H1 (cell line): ENCODE results near the gene HIBADH. TPM values are rescaled to one million over a fixed set of nuclear protein-coding genes. Genes with fewer than 3 reads are reported as not detected.

Experiments
- EGR1 ChIP-seq: IDR thresholded peaks from 2 replicates; pipeline ENCODE4 v1.6.1; 2011; ENCODE audit warnings: low read depth, low read length, borderline replicate concordance
- KDM5A ChIP-seq: fragments of 200-600 bp; IDR thresholded peaks from 2 replicates; pipeline ENCODE4 v1.7.1; 2012; ENCODE audit warnings: mild to moderate bottlenecking, low read length, inconsistent platforms, mixed read lengths
- NANOG ChIP-seq: IDR thresholded peaks from 2 replicates; pipeline ENCODE4 v1.6.1; 2011; ENCODE audit warnings: low read length, low read depth, mild to moderate bottlenecking, inconsistent platforms; ENCODE audit not compliant: insufficient read depth, poor library complexity, severe bottlenecking
- RBBP5 ChIP-seq: IDR thresholded peaks from 2 replicates; pipeline ENCODE4 v1.7.1; 2012; ENCODE audit warnings: low read depth, mild to moderate bottlenecking, inconsistent platforms, low read length, moderate library complexity, borderline replicate concordance
- RFX5 ChIP-seq: IDR thresholded peaks from 2 replicates; pipeline ENCODE4 v1.6.1; 2011; ENCODE audit warnings: low read depth, low read length, improper control_type of control experiment, borderline replicate concordance
- SIX5 ChIP-seq: IDR thresholded peaks from 2 replicates; pipeline ENCODE4 v1.6.1; 2011; ENCODE audit warnings: mild to moderate bottlenecking, low read depth, low read length
- SP2 ChIP-seq: IDR thresholded peaks from 2 replicates; pipeline ENCODE4 v1.6.1; 2012; ENCODE audit warnings: mild to moderate bottlenecking, low read length, inconsistent platforms
- polyA plus RNA-seq, 7 experiments: library from polyadenylated mRNA; depleted of rRNA in 3 of 7; stranded (reverse) in 5 of 7; unstranded in 2 of 7; fragments of >200 nt in 5 of 7; fragments of 200-250 nt in 2 of 7; gene quantifications; 1 replicate in 5 of 7; 2 replicates in 1 of 7; 4 replicates in 1 of 7; pipeline versions ENCODE4 v1.2.1 to v1.2.3, GENCODE V29; 2011 to 2013; ENCODE audit warnings: missing spikeins in 2 of 7, mixed read lengths in 2 of 7
- total RNA-seq: library from RNA; stranded (reverse); fragmentation: NEBNext Ultra II Directional; extraction: Animal tissue kit (Norgen Biotek cat#: 25700); gene quantifications from 2 replicates; pipeline ENCODE4 v1.2.1, GENCODE V29; 2021

Gene HIBADH
- total and polyA plus RNA-seq, 2 of the 8 experiments (the other 6 are each of a cell fraction or from before 2014, with no cell fraction given), result 30.1 to 39.5 TPM

- TF ChIP-seq EGR1, result no peak
- TF ChIP-seq SP2, result no peak
- TF ChIP-seq NANOG, result no peak
- no peak for TF ChIP-seq RBBP5
- no peak for TF ChIP-seq KDM5A
- no peak for TF ChIP-seq SIX5
- TF ChIP-seq RFX5, result no peak
Observed at GRCh38 chr7:27611059-27611458, 51.6 kb downstream of the HIBADH start (continued).
